Testis (tissue), 2 donors: Measurements from ENCODE around the gene POLD3.

Experiments
- POLR2A ChIP-seq: fragments of 450-650 bp; IDR thresholded peaks from one replicate; pipeline ENCODE4 v1.6.1; 2017; ENCODE audit warnings: antibody characterized with exemption, mild to moderate bottlenecking, moderate library complexity
- TF ChIP-seq, protein P1 (sequence below), 3 experiments: fragments of 450-650 bp in 2 of 3; fragments of 200-600 bp in 1 of 3; sonication (generic) in 1 of 3; IDR thresholded peaks; one replicate each; pipeline ENCODE4 v1.5.1; 2016 to 2019; ENCODE audit warnings: antibody characterized with exemption in 3 of 3, mild to moderate bottlenecking in 2 of 3, moderate library complexity in 1 of 3

DNA sequence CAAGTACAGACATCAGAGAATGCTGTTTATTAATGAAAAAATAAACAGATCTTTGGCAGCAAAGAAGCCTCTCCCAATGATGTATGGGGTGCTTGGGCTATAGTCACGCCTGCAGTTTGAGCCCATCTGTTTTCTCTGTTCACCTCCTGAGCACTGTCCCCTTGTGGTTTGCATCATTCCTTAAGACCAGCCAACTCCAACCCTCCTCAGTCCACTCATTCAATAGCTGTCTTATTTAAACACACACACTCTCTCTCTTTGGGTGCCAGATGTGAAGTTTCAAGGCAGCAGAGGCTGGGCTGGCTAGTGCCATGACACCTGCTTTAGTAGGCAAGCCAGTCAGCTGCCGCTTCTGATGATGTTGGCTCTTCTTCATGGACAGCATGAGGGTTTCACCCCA, 58.1 kb downstream of the POLD3 start:
- TF ChIP-seq, protein P1, sequence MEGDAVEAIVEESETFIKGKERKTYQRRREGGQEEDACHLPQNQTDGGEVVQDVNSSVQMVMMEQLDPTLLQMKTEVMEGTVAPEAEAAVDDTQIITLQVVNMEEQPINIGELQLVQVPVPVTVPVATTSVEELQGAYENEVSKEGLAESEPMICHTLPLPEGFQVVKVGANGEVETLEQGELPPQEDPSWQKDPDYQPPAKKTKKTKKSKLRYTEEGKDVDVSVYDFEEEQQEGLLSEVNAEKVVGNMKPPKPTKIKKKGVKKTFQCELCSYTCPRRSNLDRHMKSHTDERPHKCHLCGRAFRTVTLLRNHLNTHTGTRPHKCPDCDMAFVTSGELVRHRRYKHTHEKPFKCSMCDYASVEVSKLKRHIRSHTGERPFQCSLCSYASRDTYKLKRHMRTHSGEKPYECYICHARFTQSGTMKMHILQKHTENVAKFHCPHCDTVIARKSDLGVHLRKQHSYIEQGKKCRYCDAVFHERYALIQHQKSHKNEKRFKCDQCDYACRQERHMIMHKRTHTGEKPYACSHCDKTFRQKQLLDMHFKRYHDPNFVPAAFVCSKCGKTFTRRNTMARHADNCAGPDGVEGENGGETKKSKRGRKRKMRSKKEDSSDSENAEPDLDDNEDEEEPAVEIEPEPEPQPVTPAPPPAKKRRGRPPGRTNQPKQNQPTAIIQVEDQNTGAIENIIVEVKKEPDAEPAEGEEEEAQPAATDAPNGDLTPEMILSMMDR (IDR thresholded peaks at IDR 0.05) = no peak
- TF ChIP-seq POLR2A = no peak
